Left hindlimb (tissue), 1 donor: ENCODE measurements around the gene POMT1.
"Not testable (repeated sequence)": the region's sequence is repeated elsewhere in the genome, so short reads cannot be mapped to it uniquely, and the experiment has no call there.

Experiments
- DNase-seq: peaks from one replicate; pipeline ENCODE4 v3.0.0-alpha.2; 2018

Gene POMT1, protein sequence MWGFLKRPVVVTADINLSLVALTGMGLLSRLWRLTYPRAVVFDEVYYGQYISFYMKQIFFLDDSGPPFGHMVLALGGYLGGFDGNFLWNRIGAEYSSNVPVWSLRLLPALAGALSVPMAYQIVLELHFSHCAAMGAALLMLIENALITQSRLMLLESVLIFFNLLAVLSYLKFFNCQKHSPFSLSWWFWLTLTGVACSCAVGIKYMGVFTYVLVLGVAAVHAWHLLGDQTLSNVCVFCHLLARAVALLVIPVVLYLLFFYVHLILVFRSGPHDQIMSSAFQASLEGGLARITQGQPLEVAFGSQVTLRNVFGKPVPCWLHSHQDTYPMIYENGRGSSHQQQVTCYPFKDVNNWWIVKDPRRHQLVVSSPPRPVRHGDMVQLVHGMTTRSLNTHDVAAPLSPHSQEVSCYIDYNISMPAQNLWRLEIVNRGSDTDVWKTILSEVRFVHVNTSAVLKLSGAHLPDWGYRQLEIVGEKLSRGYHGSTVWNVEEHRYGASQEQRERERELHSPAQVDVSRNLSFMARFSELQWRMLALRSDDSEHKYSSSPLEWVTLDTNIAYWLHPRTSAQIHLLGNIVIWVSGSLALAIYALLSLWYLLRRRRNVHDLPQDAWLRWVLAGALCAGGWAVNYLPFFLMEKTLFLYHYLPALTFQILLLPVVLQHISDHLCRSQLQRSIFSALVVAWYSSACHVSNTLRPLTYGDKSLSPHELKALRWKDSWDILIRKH

DNA sequence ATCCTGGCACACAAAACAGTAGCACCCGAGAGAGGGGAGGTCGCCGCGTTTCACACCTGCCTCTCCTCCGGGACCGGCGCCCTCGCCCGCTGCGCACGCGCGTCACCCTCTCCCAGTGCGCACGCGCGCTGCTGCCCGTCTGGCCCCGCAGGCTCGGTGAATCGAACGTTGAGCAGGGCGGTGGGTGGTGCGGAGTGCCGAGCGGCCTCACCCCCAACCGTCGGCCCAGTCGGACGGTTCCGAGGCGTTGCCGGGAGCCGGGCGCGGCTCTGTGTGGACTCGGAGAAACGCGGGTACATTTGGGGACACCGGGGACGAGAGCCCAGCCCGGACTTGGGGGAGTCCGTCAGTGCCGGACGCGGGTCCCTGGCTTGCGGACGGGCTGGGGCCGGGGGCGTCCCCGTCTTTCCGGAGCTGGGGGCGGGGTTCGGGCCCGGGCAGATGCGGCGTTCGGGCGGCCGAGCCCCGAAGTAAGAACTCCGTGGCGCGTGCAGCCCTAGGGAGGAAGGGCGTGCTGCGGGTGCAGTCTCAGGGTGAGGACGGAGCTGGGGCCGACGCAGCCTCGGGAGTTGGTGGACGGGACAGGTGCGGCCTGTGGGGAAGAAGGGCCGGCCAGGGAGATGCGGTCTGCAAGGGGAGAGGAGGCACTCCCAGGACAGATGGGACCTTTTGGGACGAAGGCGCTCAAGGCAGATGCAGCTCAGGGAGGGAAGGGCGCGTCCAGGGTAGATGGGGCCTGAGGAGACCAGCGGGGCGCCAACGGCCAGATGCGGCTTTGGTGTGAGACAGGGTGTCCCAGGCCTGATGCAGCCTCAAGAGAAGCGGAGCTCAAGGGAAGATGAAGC lies at the start of gene POMT1:
POMT1 (plus strand) TSS at position 138 of the 845 bp plus-strand sequence. CDS start 1,301 bp downstream, outside the sequence.
- DNase-seq: peak; percentile 89

DNA sequence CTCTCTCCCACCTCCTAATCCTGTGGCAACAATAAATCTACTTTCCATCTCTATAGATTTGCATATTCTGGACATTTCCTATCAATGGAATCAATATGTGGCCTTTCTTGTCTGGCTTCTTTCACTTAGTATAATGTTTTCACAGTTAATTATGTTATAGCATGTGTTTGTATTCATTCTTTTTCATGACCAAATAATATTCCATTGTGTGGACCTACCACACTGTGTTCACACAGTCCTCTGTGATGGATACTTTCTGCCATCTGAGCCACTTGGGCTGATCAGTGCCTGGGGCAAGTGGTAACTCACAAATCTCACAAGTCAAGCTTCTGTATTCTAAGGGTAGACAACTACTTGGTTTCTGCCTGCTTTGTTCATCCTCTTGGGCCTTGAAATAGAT lies 48.7 kb upstream of the POMT1 start:
- DNase-seq: no peak

DNA sequence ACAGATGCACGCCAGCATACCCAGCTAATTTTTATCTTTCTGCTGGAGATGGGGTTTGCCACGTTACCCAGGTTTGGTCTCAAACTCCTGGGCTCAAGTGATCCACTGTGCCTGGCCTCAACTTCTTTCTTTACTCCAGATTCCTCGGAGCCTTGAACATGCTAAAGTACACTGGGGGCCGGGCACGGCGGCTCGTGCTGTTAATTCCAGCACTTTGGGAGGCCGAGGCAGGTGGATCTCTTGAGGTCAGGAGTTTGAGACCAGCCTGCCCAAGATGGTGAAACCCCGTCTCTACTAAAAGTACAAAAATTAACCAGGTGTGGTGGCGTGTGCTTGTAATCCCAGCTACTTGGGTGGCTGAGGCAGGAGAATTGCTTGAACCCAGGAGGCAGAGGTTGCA lies 47.1 kb upstream of the POMT1 start:
- DNase-seq: not testable (repeated sequence)

DNA sequence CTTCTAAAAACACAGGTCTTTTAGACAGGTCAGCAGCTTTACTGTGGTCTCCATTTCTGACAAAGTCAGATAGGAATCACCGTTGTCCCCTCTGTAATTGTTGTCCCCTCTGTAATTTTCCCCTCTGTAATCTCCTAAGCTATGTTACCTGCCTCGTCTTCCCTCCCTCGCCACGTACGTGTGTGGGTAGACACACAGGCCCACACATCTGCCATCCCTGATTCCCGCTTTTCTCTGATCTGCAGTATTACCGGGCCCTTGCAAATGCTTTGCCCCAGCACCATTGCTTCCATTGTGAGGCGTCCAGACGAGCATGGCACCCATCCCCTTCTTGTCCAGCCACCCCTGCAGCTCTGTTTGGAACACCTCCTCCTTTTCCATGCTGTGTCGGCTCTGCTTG lies 45.0 kb upstream of the POMT1 start:
- no peak for DNase-seq

DNA sequence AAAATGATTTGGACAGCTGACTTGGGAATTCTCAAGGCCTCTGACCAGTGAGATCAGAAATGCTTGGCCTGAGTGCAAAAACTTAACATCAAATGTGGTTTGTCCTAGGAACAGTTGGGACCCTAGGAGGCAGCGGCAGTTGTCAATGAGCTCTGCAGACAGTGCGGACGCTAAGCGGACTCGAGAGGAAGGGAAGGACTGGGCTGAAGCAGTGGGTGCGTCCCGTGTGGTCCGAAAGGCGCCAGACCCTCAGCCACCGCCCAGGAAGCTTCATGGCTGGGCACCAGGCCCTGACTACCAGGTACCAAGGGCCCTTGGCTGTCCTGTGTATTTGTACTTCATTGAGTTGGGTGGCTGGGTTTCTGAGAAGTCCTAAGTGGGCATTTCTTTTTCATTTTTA lies 43.7 kb upstream of the POMT1 start:
- DNase-seq: no peak

DNA sequence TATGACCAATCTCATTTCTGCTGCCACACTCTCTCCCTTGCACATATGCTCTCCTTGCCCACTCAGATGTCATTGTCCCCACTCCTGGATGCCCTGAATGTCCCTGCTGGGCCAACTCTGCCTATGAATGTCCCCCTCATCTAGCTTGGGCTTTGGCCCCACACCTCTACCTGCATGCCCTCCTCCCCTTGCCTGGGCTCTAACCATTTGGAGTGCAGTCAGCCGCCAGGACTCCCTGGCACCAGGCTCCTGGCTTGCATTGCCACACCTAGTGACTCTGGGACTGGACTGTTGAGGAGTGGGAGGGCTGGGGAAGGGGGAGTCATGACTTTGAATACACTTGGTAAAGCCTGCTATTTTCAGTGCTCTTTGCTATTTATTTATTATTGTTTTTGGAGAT lies 41.6 kb upstream of the POMT1 start:
- no peak for DNase-seq

DNA sequence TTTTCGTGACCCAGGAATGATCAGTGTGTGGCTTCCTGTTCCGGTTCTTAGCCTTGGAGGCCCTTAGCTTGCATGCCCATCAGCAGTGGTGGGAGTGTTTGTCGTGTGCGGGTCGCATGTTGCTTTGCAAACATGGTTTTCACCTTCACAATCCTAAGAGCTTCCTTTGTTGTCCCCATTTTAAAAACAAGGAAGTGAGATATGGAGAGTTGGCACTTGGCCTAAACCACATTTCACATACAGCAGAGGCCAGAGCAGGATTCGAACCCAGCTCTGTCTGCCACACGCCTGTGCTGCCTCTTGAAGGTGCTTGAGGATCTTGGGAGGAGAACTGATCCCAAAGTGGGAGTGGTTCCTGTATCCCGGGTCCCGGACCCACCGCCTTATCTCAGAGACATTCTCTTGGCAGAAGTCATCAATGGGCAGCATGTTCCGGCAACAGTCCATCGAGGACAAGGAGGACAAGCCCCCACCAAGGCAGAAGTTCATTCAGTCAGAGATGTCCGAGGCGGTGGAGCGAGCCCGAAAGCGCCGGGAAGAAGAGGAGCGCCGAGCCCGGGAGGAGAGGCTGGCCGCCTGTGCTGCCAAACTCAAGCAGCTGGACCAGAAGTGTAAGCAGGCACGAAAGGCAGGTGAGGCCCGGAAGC lies 38.2 kb upstream of the POMT1 start:
- no peak for DNase-seq

DNA sequence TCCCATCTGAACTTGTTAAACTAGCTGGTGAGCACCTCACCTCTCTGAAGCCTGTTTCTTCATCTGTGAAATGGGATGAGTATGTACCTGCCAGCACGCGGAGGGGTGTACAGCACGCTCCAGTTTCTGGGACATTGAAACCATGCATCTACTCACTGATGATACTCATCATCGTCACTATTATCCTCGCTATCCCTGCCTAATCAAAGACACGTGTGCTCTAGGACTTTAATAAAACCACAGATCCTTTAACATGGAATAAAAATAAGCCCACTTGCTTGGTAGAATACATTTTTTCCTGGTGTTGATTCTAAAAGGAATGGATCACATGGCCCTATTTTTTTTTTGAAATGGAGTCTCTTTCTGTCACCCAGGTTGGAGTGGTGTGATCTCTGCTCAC lies 37.3 kb upstream of the POMT1 start:
- DNase-seq: no peak

DNA sequence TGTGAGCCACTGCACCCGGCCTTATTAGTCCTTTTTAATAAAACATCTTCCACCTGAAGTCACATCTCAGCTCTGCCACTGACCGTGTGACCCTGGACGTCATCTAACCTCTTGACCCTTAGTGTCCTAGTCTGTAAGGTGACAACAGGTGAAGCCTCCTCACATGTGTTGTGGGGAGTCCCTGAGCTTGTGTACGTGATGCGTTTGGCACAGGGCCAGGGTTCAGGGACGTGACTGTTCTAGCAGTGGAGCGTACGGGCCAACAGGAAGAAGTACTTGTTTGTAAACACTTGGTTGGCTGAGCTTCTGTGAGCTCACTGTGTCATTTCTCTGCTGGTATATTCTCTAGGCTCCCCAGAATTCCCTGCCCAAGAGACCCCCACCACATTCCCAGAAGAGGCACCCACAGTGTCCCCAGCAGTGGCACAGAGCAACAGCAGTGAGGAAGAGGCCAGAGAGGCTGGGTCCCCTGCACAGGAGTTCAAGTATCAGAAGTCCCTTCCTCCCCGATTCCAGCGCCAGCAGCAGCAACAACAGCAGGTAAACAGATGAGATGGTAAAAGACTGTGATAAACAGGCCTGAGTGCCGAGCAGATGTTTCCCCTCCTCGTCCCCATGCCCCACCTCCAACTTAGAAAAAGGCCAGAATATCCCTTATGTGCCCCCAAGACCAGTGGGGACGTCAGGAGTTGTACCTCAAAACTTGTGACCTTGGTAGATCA lies 35.3 kb upstream of the POMT1 start:
- no peak for DNase-seq

DNA sequence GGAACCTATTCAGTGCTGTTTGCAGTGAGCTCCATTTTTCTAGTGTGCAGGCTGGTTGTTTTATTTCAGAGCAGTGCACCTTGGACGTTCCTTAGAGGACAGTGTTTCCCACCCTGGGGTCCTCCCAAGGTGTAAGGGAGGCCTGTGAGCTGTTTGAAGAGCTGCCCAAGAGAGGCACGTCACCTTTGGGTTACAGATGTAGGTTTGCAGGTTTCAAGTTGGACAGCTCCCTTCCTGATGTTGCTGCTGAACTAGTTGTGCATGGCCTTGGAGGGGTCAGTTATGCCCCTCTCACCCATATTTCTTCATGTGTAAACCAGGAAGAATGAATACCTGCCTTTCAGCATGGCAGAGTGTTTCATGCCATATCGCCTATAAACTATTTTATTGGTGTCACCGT lies 34.7 kb upstream of the POMT1 start:
- no peak for DNase-seq

DNA sequence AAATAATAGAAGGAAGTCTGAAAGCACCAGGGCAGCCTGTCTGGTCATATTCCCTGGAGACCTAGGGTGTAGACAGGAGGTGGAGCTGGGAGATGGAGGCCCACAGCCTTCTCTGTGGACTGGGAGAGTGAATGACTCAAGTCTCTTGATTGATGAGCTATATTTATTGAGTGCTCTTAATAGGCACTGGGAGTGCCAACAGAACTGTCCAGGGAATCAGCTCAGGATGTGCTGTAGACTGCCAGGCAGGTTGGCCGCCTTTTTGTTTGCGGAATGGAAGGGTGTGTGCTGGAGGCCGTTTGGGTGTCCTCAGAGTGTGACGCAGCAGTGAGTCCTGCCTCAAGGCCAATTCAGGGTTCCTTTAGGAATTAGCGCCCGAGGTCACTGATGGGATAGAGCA lies 33.4 kb upstream of the POMT1 start:
- DNase-seq: no peak

DNA sequence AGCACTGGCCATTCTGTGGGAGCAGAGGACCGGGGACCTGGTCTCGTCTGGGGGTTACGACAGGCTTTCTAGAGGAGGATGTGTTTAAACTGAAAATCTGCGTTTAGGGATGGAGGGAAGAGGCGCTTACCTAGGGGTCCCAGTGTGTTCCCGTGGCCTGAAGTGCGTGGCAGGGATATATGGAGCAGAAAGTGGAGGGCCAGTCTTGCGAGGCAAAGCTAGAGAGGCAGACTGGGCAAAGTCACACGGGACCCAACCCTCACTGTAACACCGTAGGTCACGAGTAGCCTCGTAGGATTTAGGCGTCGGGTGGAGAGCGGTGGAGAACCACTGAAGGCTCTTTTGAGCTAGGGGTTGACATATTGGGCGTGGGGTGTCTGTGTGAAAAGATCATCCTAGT lies 32.8 kb upstream of the POMT1 start:
- DNase-seq: no peak

DNA sequence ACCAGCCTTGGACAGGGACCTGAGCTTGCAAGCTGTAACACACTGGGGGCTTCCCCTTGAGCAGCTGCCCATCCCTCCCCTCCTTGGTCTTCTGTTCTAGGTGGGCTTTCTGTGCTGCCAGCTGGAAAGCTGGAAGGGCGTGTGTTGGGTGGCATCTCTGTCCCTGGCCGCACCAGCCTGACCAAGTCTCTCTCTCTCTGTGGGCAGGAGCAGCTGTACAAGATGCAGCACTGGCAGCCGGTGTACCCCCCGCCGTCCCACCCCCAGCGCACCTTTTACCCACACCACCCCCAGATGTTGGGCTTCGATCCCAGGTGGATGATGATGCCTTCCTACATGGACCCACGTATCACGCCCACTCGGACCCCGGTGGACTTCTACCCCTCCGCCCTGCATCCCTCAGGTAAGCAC lies 32.1 kb upstream of the POMT1 start:
- no peak for DNase-seq

DNA sequence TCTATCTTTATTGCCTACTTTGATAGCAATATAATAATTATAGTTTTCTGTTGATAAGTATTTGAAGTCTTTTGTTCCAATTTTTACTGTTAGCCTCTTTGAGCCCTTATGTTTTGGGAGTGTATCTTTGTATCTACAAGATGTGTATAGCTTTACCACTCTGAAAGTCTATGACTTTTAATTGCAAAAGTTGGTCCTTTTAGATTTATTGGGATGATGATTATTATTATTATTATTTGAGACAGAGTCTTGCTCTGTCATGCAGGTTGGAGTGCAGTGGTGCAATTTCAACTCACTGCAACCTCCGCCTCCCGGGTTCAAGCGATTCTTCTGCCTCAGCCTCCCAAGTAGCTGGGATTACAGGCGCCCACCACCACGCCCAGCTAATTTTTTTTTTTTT lies 30.6 kb upstream of the POMT1 start:
- not testable (repeated sequence) for DNase-seq

DNA sequence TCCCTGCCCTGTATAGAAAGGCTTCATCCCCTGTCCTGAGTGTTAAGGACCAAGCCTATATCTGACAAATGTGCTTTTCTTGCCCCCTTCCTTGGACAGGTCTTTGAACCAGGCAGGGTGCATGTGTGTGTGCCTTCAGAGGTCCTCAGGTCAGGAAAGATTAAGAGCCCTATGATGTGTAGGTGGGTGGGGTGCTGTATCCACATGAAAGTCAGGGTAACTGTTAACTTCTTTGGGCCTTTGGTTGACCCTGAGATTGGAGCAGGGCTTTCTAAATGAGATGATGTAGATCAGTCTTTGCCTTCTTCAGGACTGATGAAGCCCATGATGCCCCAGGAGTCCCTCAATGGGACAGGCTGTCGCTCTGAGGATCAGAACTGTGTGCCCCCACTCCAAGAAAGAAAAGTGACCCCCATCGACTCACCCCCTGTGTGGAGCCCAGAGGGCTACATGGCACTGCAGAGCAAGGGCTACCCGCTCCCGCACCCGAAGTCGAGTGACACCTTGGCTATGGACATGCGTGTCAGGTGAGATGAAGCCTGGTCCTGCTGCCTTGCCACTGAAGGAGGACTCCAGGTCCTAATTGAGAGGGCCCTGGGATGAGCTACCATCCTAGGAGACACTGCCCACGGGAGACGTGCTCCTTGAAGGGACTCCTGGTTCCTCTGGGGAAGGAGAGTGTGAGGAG lies 29.4 kb upstream of the POMT1 start:
- DNase-seq: no peak

DNA sequence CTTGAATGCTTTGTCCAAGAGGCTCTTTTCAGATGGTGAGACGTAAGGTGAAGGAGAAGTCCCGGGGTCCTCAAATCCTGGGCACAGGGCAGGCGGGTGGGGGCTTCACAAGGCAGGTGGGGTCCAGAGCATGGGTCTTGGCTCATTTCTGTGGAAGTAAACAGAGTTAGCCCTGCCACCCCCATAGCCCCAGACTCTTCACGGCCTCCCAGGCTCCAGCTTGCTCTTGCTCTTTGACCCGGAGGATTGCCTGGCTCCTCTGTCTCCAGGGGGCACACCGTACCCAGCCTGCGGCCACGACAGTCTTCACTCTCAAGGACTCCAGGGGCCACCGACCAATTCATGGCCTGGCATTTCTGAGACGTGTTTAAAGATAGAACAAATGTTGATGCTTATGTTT lies 28.8 kb upstream of the POMT1 start:
- DNase-seq: no peak

DNA sequence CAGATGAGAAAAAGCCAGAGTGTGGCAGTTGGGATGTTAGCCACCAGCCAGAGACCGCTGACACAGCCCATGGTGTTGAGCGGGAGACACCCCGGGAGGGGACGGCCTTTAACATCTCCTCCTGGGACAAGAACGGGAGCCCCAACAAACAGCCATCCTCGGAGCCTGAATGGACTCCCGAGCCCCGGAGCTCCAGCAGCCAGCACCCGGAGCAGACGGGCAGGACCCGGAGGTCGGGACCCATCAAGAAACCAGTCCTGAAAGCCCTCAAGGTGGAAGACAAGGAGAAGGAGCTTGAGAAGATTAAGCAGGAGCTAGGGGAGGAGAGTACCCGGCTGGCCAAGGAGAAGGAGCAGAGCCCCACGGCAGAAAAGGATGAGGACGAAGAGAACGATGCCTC lies 28.0 kb upstream of the POMT1 start:
- peak; percentile 16 for DNase-seq

DNA sequence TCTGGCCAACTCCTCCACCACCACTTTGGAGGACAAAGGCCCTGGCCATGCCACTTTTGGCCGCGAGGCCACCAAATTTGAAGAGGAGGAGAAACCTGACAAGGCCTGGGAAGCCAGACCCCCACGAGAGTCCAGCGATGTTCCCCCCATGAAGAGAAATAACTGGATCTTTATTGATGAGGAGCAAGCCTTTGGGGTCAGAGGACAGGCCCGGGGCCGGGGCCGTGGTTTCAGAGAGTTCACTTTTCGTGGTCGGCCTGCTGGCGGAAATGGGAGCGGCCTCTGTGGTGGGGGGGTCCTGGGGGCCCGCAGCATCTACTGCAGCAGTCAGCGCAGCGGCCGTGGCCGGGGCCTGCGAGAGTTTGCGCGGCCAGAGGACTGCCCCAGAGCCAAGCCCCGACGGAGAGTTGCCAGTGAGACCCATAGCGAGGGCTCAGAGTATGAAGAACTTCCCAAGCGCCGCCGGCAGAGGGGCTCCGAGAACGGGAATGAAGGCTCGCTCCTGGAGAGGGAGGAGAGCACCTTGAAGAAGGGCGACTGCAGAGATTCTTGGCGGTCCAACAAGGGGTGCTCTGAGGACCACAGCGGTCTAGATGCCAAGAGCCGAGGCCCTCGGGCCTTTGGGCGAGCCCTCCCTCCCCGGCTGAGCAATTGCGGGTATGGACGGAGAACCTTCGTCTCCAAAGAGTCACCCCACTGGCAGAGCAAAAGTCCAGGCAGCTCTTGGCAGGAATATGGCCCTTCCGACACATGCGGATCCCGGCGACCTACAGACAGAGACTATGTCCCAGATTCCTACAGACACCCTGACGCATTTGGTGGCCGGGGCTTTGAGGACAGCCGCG lies 27.4 kb upstream of the POMT1 start:
- peak; percentile 4 for DNase-seq

DNA sequence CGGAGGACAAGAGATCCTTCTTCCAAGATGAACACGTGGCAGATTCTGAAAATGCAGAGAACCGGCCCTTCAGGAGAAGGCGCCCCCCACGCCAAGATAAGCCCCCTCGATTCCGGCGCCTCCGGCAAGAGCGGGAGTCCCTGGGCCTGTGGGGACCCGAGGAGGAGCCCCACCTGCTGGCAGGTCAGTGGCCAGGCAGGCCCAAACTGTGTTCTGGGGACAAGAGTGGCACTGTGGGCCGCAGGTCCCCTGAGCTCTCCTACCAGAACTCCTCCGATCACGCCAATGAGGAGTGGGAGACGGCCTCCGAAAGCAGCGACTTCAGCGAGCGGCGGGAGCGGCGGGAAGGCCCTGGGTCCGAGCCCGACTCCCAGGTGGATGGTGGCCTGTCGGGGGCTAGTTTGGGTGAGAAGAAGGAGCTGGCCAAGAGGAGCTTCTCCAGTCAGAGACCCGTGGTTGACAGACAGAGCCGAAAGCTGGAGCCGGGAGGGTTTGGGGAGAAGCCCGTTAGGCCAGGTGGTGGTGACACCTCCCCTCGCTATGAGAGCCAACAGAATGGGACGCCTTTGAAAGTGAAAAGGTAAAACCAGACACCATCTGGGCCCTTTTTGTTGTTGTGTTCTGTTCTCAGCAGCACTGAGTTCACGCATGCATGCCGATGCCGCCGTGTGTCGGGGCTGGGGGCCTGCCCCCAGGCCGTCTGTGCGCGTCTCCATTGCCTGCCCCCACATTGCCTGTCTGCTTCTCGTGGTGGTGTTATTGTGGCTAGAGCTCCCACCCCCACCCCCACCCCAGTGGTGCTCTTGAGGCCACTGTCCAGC lies 26.6 kb upstream of the POMT1 start:
- peak; percentile 36 for DNase-seq
